Endodermal cell (in vitro differentiated cells): ENCODE data around the gene SLC25A21. TPM values are rescaled to one million over a fixed set of nuclear protein-coding genes. Genes with fewer than 3 reads are reported as not detected.

Source experiments
- DNase-seq: peaks from one replicate; pipeline ENCODE4 v3.0.0-alpha.2; 2017
- H3K27ac ChIP-seq: 2 replicates; pipeline ENCODE4 v1.5.1; 2013; ENCODE audit warnings: mild to moderate bottlenecking, low read depth, low read length, moderate library complexity
- H3K27me3 ChIP-seq: 2 replicates; pipeline ENCODE4 v1.6.1; 2013; ENCODE audit warnings: mild to moderate bottlenecking, low read length, moderate library complexity; ENCODE audit not compliant: insufficient read depth, control insufficient read depth, poor library complexity, severe bottlenecking
- H3K36me3 ChIP-seq: 2 replicates; pipeline ENCODE4 v1.7.0; 2013; ENCODE audit warnings: mild to moderate bottlenecking, low read length, moderate library complexity; ENCODE audit not compliant: control insufficient read depth, insufficient read depth
- H3K4me1 ChIP-seq: one replicate; pipeline ENCODE4 v1.7.0; 2013; ENCODE audit warnings: low read length; ENCODE audit not compliant: control insufficient read depth, insufficient read depth
- H3K4me3 ChIP-seq: 2 replicates; pipeline ENCODE4 v1.5.1; 2013; ENCODE audit warnings: mild to moderate bottlenecking, low read length, moderate library complexity
- H3K9ac ChIP-seq: 2 replicates; pipeline ENCODE4 v1.6.1; 2013; ENCODE audit warnings: mild to moderate bottlenecking, low read length, moderate library complexity; ENCODE audit not compliant: poor library complexity, severe bottlenecking; ENCODE audit errors: extremely low read depth
- H3K9me3 ChIP-seq: 2 replicates; pipeline ENCODE4 v1.6.1; 2013; ENCODE audit warnings: mild to moderate bottlenecking, low read length, moderate library complexity; ENCODE audit not compliant: control insufficient read depth
- H3K27ac Mint-ChIP-seq: 2 replicates; pipeline ENCODE4 v1.8.0; 2020; ENCODE audit warnings: mixed read lengths
- H3K27me3 Mint-ChIP-seq: 2 replicates; pipeline ENCODE4 v1.8.0; 2021; ENCODE audit warnings: mild to moderate bottlenecking, mixed read lengths; ENCODE audit not compliant: insufficient read depth
- H3K36me3 Mint-ChIP-seq: 2 replicates; pipeline ENCODE4 v1.8.0; 2020; ENCODE audit warnings: low read depth, mixed read lengths
- H3K4me1 Mint-ChIP-seq: 2 replicates; pipeline ENCODE4 v1.8.0; 2020; ENCODE audit warnings: mixed read lengths
- H3K4me3 Mint-ChIP-seq: 2 replicates; pipeline ENCODE4 v1.8.0; 2020; ENCODE audit warnings: mild to moderate bottlenecking, moderate library complexity, mixed read lengths
- H3K9me3 Mint-ChIP-seq: 2 replicates; pipeline ENCODE4 v1.8.0; 2020; ENCODE audit warnings: mild to moderate bottlenecking, mixed read lengths
- CTCF ChIP-seq: fragments of 200-600 bp; sonication (generic); conservative IDR thresholded peaks from 2 replicates; pipeline ENCODE4 v1.5.0; 2021; ENCODE audit warnings: antibody characterized with exemption, mild to moderate bottlenecking
- WGBS, 2 experiments: methylation state at CpG; one replicate each; pipeline versions ENCODE4 v1.1.5 to v1.1.7; 2013; ENCODE audit warnings: missing lambda C conversion rate in 2 of 2, mixed read lengths in 1 of 2; ENCODE audit not compliant: insufficient coverage in 1 of 2, insufficient read length in 1 of 2; 5-methylcytosine and 5-hydroxymethylcytosine counted together
- total RNA-seq, 2 donors: library from RNA; stranded (reverse); fragmentation: NEBNext Ultra II Directional in 1 of 2; extraction: Animal tissue kit (Norgen Biotek cat#: 25700) in 1 of 2; gene quantifications; 2 replicates in 1 of 2; 3 replicates in 1 of 2; pipeline ENCODE4 v1.2.1, GENCODE V29; 2021

The SLC25A21 gene
- total RNA-seq, 2 donors from 2014 or later, result 1.9 TPM

DNA sequence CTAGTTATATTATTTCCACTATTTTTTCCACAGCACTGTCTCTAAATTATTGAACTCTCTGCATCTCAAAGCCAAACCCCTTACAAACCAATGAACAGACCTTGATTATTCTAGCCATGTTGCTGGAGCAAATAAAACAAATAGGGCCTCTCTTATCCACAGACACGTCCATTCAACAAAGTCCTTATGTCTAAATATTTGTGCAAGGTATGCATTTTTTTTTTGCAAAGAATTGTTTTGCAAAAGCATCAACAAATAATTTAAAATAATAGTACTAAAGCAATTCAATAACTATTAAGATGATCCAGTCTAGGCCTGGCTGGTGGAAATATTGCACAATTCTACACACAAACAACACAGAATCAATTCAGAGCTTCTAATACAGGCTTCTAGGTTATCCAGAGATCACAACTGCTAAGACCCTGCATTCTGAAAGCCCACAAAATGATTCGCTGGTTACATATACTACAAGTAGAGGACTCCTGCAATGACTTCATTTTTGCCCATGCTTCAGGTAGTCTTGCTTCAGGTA lies 221.0 kb downstream of the SLC25A21 start:
- H3K27ac Mint-ChIP-seq, result no peak overlapping the region
- H3K27me3 ChIP-seq, result peaks cover 13% of the 10 kb centered on the region
- H3K9ac ChIP-seq, result no peak overlapping the region
- DNase-seq, result no peak
- H3K4me1 Mint-ChIP-seq, result peaks cover 5% of the 10 kb centered on the region
- H3K36me3 Mint-ChIP-seq, result no peaks in the 10 kb centered on the region
- H3K27ac ChIP-seq, result no peak overlapping the region
- no peak for TF ChIP-seq CTCF
- no peaks in the 10 kb centered on the region for H3K36me3 ChIP-seq
- no peak overlapping the region for H3K4me3 Mint-ChIP-seq
- H3K27me3 Mint-ChIP-seq, result no peaks in the 10 kb centered on the region
- no peaks in the 10 kb centered on the region for H3K4me1 ChIP-seq
- WGBS, 2 experiments, result 80 to 83% methylated on average over 1 of the region's 2 CpGs
- H3K9me3 ChIP-seq, result no peaks in the 10 kb centered on the region
- H3K4me3 ChIP-seq, result no peak overlapping the region
- no peaks in the 10 kb centered on the region for H3K9me3 Mint-ChIP-seq

DNA sequence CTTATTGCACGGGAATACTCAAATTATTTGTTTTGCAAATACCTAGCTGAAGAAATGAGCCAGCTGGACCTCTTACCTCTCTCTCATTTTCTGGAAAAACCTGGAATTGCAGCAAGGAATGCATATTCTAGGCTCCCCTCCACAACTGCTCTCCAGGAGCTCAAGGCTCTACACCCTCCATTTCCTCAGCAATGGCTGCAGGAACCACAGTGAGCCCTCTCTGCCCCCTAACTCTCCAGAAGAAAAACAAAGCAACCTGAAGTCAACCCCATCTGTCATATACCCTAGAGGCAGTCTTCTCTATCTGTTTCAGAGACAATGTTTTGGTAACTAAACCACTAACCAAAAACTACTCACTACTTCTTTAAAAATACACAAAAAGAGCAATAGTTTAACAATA lies 221.6 kb downstream of the SLC25A21 start:
- no peaks in the 10 kb centered on the region for H3K36me3 ChIP-seq
- DNase-seq, result no peak
- no peaks in the 10 kb centered on the region for H3K9me3 Mint-ChIP-seq
- H3K4me1 ChIP-seq, result no peaks in the 10 kb centered on the region
- peaks cover 13% of the 10 kb centered on the region for H3K27me3 ChIP-seq
- H3K9me3 ChIP-seq, result no peaks in the 10 kb centered on the region
- TF ChIP-seq CTCF, result no peak
- H3K4me3 Mint-ChIP-seq, result no peak overlapping the region
- no peak overlapping the region for H3K27ac Mint-ChIP-seq
- no peak overlapping the region for H3K4me3 ChIP-seq
- no peaks in the 10 kb centered on the region for H3K27me3 Mint-ChIP-seq
- no peaks in the 10 kb centered on the region for H3K36me3 Mint-ChIP-seq
- H3K9ac ChIP-seq, result no peak overlapping the region
- H3K4me1 Mint-ChIP-seq, result peaks cover 5% of the 10 kb centered on the region
- 81 to 100% methylated on average over 1 of the region's 1 CpG for WGBS, 2 experiments
- no peak overlapping the region for H3K27ac ChIP-seq

DNA sequence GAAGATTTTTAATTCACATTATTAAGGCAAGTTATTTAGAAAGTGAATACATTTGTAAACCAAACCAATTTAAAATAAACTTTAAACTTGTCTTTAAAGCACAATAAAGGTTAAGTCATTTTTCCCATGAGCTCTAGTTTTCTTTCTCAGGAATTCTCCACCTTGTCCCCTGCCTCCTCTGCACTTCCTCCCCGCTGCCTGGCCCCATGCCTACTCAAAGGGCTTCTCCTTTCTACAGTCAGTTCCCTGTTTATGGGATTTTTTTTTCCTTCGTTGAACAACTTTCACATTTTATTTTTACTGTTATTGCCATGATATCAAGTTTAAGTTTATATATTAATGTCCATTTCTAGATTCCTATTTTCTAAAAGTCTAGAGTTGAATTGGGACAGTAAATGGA lies 223.0 kb downstream of the SLC25A21 start:
- 88% methylated on average over 1 of the region's 2 CpGs; no CpG with 5 or more reads in 1 of the 2 experiments for WGBS, 2 experiments
- H3K36me3 Mint-ChIP-seq, result no peaks in the 10 kb centered on the region
- H3K9me3 ChIP-seq, result no peaks in the 10 kb centered on the region
- H3K4me1 Mint-ChIP-seq, result peaks cover 5% of the 10 kb centered on the region
- H3K4me3 ChIP-seq, result no peak overlapping the region
- peaks cover 13% of the 10 kb centered on the region for H3K27me3 ChIP-seq
- H3K4me1 ChIP-seq, result no peaks in the 10 kb centered on the region
- no peak for DNase-seq
- no peak for TF ChIP-seq CTCF
- H3K9me3 Mint-ChIP-seq, result no peaks in the 10 kb centered on the region
- no peak overlapping the region for H3K4me3 Mint-ChIP-seq
- no peaks in the 10 kb centered on the region for H3K36me3 ChIP-seq
- H3K27ac Mint-ChIP-seq, result no peak overlapping the region
- no peaks in the 10 kb centered on the region for H3K27me3 Mint-ChIP-seq
- H3K9ac ChIP-seq, result no peak overlapping the region
- no peak overlapping the region for H3K27ac ChIP-seq
